Measurements from ENCODE around the gene PCK1.

GRCh38 chr20:57598491-57598890, 37.6 kb downstream of the PCK1 start:
- TF ChIP-seq POLR2A (IDR thresholded peaks at IDR 0.05; ENCODE audit: borderline replicate concordance, extremely low read depth, insufficient read depth, insufficient read length) = no peak
- TF ChIP-seq CTCF (IDR thresholded peaks at IDR 0.05 in 2 of 3, conservative IDR thresholded peaks at IDR 0.05 in 1 of 3; ENCODE audit: borderline replicate concordance in 1 of 3, insufficient read depth in 1 of 3, low read depth in 2 of 3, low read length in 2 of 3) = no peak
- no peak for TF ChIP-seq ELF1 (IDR thresholded peaks at IDR 0.05; ENCODE audit: borderline replicate concordance, low read depth)
- no peak for TF ChIP-seq POLR2AphosphoS5 (IDR thresholded peaks at IDR 0.05; ENCODE audit: low read depth, low read length)
- no peak for TF ChIP-seq EZH2 (IDR thresholded peaks at IDR 0.05)
- no peak for TF ChIP-seq EZH2phosphoT487 (IDR thresholded peaks at IDR 0.05; ENCODE audit: borderline replicate concordance)
- no peak for TF ChIP-seq REST (IDR thresholded peaks at IDR 0.05; ENCODE audit: low read depth)
- no peak for TF ChIP-seq MAX (IDR thresholded peaks at IDR 0.05)
- no peak for TF ChIP-seq ZBTB33 (IDR thresholded peaks at IDR 0.05; ENCODE audit: extremely low read depth, insufficient replicate concordance, low read length)
- TF ChIP-seq JUND (IDR thresholded peaks at IDR 0.05) = no peak
- TF ChIP-seq FOSL1 (IDR thresholded peaks at IDR 0.05; ENCODE audit: low read depth) = no peak
- no peak for TF ChIP-seq YY1 (IDR thresholded peaks at IDR 0.05; ENCODE audit: extremely low read depth, insufficient replicate concordance, low read depth, low read length)

All from HCT116 (cell line).